GM19351 (cell line): ENCODE results near the gene AUTS2.

Experiments
- ATAC-seq: cut with Tn5 transposase; IDR thresholded peaks from one replicate; pipeline ENCODE4 v1.9.1; 2021; ENCODE audit warnings: mild to moderate bottlenecking, moderate library complexity; ENCODE audit not compliant: unreplicated experiment

AUTS2 gene

DNA sequence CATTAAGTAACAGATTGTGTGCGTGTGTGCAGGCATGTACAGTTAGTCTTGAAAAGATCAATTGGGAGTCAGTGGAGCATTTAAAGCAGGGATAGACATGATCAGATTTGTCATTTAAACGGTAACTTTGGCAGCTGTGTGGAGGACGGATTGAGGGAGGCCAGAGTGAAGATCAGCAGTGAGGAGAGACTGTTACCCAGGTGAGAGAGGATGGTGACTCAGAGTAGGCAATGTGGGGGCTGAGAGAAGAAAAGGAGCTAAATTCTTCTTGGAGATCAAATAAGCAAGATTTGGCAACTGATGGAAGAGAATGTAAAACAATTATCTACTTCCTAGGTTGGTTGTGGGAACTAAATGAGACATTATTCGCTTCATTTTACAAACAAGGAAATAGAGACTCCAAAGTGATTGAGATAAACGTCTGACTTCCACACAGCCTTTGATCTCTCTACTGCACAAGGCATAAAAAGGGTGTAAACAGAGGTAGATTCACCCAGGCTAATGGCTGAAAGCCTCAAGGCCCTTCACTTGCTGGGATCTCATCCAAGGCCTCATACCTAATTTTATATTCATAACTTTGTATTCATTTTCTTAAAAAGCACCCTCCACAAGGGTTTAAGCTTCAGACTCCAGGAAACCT lies 868.6 kb downstream of the AUTS2 start:
- ATAC-seq = no peak

DNA sequence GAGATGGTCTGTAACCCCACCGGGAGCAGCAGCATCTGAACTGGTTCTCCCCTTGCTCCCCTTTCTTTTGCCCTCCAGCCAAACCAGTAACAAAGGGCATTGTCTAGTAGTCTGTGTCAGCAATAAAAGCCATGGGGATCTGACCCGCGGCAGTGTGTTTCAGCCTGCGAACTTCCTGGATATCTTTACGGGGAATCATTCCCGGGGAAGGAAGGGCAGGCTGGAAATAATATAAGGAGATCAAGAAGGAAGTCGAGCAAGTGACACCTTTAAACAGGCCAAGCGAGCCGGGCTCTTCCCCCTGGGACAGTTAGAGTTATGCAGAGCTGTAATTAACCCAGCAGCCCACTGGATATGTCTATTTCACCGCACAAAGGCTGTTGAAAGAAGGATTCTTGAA lies 872.5 kb downstream of the AUTS2 start:
- ATAC-seq = no peak

DNA sequence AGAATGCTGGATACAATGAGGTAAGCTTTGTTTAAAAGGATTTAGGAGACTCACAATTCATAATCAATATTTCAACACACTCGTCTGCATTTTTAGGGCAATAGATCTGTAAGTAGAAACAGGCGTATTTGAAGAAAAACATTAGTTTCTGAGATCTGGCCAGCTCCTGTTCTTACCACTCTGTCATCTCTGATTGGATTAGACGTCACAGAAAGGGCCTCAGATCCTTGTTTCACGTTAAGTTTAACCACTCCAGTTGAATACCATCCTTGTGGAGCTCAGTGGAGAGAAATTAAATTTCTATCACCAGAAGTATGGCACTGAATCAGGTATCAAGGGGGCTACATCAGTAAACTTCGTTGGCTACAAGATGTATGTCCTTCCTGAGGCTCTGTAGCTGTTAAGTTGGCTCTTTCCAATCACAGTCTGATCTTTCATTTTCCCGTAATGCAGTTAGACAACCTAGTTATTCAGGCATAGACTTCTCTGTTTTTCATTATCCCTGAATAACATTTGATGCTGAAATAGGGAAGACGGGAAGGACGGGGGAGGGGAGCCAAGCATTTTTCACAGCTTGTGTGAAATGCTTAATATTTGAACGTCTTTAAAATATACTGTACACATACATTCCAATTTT lies 874.4 kb downstream of the AUTS2 start:
- no peak for ATAC-seq

DNA sequence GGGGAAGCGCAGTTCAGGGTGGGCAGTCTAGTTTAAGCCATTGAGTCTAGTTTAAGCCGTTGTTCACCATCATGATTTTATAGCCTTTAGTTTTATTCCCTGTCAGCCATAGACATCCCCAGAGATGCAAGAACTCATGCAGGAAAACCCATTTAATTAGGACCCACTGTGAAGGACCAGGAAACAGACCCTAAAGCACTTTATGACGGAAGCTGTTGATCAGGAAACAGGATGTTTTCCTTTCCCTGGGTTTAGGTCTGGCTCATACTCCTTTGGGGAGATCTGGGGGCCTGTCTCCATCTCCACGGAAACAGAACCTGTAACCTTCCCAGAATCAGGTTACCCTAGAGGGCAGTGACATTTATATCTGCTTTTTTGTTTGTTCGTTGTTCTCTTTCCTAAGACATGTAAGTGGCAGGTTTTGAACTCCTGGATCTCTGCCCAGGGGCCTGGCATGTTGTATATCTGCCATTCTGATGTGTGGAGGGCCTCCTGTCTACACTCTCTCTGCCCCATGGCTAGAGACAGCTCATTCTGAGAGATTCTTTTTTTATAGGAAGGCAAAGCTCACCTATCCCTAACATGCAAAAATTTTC lies 876.5 kb downstream of the AUTS2 start:
- no peak for ATAC-seq

GRCh38 chr7:70477036-70478010 lies 879.0 kb downstream of the AUTS2 start:
- ATAC-seq = no peak

DNA sequence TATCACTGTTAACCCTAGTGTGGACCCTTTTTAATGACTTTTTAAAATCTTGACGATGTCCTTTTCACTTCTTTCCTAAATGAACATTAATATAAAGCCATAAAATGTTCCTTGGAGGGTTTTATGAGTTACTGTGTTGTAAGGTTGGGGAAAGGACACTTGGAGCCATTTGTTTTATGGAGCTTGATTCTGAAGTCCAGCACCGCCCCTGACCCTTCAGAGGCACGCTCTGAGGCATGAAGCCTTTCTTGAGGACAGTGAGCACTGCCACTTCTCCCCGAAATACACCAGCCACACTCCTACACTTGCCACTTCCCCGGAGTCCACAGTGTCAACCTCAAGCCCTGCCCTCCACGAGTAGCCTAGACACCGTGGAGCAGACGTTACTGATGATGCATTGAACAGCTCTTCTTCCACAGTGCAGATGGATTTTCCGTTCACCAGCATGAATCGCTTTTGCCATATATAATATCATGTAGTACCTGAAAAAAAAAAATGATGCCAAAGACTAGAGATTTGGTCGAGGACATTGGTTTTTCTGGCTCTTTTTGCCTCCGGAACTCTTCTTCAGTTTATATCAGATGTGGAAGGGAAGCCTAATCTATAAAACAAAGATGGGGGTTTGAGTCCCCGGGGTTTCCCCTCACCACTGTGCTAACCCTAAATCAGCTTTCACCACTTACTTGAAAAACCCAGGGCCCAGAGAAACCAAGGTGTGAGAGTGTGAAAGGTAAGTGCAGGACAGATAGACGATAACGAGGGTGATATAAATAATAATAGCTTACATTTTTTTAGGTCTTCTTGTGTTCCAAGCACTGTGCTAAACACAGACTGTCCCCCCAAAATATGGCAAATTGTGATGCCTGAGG lies 881.1 kb downstream of the AUTS2 start:
- no peak for ATAC-seq

- ATAC-seq = no peak
Observed at GRCh38 chr7:70480927-70481569, 882.8 kb downstream of the AUTS2 start.

- no peak for ATAC-seq
Observed at GRCh38 chr7:70481570-70482123, 883.4 kb downstream of the AUTS2 start.

- no peak for ATAC-seq
Observed at GRCh38 chr7:70484255-70484654, 886.0 kb downstream of the AUTS2 start.

- no peak for ATAC-seq
Observed at GRCh38 chr7:70486977-70487376, 888.7 kb downstream of the AUTS2 start.

DNA sequence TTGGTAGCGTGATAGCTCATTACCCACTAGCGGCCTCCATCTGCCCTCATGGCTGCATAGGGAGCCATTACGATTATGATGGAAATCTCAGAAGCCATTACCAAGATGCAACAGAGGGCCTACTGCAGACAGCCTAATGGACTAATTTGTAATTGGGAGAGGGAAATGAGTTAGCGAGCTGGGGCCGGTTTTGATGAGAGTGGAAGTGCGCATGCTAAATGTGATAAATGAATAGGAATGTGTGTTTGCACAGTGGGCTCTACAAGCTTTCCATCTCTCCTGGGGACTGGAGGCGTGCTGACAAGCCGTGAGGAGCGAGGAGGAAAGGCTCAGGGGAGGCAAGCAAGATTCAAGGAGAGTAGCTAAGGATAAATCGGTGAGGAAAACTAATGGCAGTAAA lies 889.2 kb downstream of the AUTS2 start:
- no peak for ATAC-seq

- ATAC-seq = no peak
Observed at GRCh38 chr7:70487886-70488285, 889.6 kb downstream of the AUTS2 start.

DNA sequence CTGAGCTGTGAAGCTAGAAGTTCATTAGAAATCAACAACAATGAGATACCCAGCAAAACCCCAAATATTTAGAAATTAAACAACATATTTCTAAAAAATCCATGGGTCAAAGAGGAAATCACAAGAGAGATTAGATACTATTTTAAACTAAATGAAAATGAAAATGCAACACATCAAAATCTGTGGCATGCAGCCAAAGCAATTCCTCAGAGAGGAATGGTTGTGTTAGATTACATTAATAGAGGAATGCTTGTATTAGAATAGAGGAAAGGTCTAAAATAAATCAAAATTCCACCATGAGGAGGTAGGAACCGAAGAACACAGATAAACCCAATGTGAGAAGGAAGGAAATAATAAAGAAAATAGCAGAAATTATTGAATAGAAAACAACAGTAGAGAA lies 891.5 kb downstream of the AUTS2 start:
- no peak for ATAC-seq

DNA sequence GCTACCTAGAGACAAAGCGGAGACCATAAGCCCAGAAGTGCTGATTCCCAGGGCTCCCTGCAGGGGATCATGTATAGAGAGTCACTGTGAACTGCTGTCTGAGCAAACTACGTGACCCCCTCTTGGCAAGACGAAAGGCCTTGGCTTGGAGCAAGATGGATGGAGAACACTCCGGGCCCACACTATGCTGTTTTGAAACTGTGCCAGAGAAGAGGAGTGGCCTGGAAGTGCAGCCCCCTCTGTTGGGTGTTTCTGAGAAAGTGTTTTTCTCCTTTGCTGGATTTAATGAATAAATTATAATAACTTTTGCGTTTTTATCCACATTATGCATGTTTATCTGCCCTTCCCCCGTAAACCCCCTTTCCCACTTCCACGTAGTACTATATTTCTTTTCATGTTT lies 894.4 kb downstream of the AUTS2 start:
- no peak for ATAC-seq

- ATAC-seq = no peak
Observed at GRCh38 chr7:70494225-70495032, 896.2 kb downstream of the AUTS2 start.

DNA sequence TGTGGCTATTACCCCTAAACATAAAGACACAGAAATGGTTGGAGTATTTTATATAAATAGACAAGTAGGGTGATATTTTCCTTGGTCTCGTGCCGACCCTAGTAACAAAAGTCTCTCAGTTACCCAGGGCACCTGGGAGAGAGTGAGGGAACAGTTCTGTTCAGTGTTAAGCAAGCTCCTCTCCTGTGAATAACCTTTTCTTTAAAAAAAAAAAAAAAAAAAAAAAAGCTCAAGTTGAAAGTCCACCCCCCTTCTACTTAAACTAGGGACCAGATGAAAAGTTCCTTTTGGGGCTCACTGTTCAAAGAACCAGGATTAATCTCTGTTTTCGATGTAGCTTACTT lies 896.7 kb downstream of the AUTS2 start:
- ATAC-seq = no peak

- no peak for ATAC-seq
Observed at GRCh38 chr7:70497793-70498192, 899.5 kb downstream of the AUTS2 start.

DNA sequence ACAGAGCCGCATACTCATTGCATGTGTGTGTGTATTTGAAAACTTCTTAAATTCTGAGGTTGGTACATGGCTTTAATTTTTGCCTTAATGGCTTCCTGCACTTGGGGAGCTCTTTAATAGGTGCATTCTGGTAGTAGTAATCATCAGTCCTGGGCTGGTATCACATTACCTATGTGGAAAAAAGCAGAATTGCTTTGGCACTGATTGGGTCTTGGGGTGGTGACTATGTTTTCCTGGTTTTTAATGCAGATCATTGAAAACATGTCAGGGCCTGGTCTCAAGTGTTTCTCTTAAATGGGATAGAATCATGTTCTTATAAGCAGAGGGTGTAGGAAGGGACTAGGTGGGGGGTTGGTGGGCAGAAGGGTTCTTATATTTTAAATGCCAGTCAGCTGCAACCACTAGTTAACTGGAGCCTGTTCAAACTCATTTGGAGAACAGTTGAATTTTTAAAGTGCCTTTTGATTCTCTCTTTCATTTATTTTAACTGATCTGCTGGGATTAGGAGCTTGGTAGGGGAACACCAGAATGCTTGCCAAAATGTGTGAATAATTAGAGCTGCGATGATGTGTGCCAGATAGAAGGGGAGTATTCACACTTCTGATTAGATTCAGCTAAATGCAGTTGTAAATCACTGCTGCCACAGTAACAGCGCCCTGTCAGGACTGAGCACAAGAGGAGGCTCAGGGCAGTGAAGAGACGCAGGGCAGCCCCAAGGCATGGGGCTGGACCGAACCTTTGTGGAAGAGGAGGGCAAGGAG lies 900.1 kb downstream of the AUTS2 start:
- ATAC-seq = no peak
